Progenitor cell of endocrine pancreas (in vitro differentiated cells): Measurements from ENCODE around the gene SPAG16. TPM values are rescaled to one million over a fixed set of nuclear protein-coding genes. Genes with fewer than 3 reads are reported as not detected.
"Not testable (repeated sequence)": the region's sequence is repeated elsewhere in the genome, so short reads cannot be mapped to it uniquely, and the experiment has no call there.

Experiments used
- DNase-seq: peaks from one replicate; pipeline ENCODE4 v3.0.0; 2021; ENCODE audit warnings: low spot score; ENCODE audit not compliant: unreplicated experiment
- H3K27ac Mint-ChIP-seq: 2 replicates; pipeline ENCODE4 v1.8.0; 2021; ENCODE audit warnings: mild to moderate bottlenecking, moderate library complexity, mixed read lengths
- H3K27me3 Mint-ChIP-seq: 2 replicates; pipeline ENCODE4 v1.8.0; 2021; ENCODE audit warnings: mixed read lengths
- H3K36me3 Mint-ChIP-seq: 2 replicates; pipeline ENCODE4 v1.8.0; 2022; ENCODE audit warnings: mixed read lengths; ENCODE audit not compliant: insufficient read depth
- H3K4me1 Mint-ChIP-seq: 2 replicates; pipeline ENCODE4 v1.8.0; 2021; ENCODE audit warnings: low read depth, mixed read lengths
- H3K4me3 Mint-ChIP-seq: 2 replicates; pipeline ENCODE4 v1.8.0; 2021; ENCODE audit warnings: low read depth, mild to moderate bottlenecking, moderate library complexity, mixed read lengths
- H3K9me3 Mint-ChIP-seq: 2 replicates; pipeline ENCODE4 v1.8.0; 2021; ENCODE audit warnings: low read depth, mixed read lengths
- CTCF ChIP-seq: fragments of 200-600 bp; sonication (generic); IDR thresholded peaks from one replicate; pipeline ENCODE4 v1.5.0; 2021; ENCODE audit warnings: antibody characterized with exemption, mild to moderate bottlenecking; ENCODE audit not compliant: unreplicated experiment
- total RNA-seq: library from RNA; stranded (reverse); gene quantifications from 2 replicates; pipeline ENCODE4 v1.2.1, GENCODE V29; 2021

SPAG16 gene
- total RNA-seq, 1 donor from 2014 or later, result 52.8 TPM

GRCh38 chr2:213696442-213696841 is 412.2 kb downstream of the SPAG16 start:
- no peaks in the 10 kb centered on the region for H3K36me3 Mint-ChIP-seq
- H3K4me3 Mint-ChIP-seq, result no peak overlapping the region
- no peak for TF ChIP-seq CTCF
- H3K27me3 Mint-ChIP-seq, result no peaks in the 10 kb centered on the region
- no peaks in the 10 kb centered on the region for H3K9me3 Mint-ChIP-seq
- no peak overlapping the region for H3K27ac Mint-ChIP-seq
- peaks cover 2% of the 10 kb centered on the region for H3K4me1 Mint-ChIP-seq
- DNase-seq, result no peak

- H3K36me3 Mint-ChIP-seq, H3K27me3 Mint-ChIP-seq, H3K27ac Mint-ChIP-seq: not testable (repeated sequence)
These were observed 417.1 kb downstream of the SPAG16 start for GRCh38 chr2:213701365-213701764.

GRCh38 chr2:213703406-213704098 is 419.3 kb downstream of the SPAG16 start:
- no peak for TF ChIP-seq CTCF
- Mint-ChIP-seq H3K27me3 (no peaks in the 10 kb centered on the region), H3K4me3 (no peak overlapping the region), H3K4me1 (peaks cover 2% of the 10 kb centered on the region), H3K36me3 (no peaks in the 10 kb centered on the region), H3K9me3 (no peaks in the 10 kb centered on the region), H3K27ac (no peak overlapping the region)
- no peak for DNase-seq

More at GRCh38 chr2:213701365-213701764, 417.1 kb downstream of the SPAG16 start:
- H3K9me3 Mint-ChIP-seq, DNase-seq, H3K4me3 Mint-ChIP-seq, H3K4me1 Mint-ChIP-seq: not testable (repeated sequence)

- H3K36me3 Mint-ChIP-seq, result no peaks in the 10 kb centered on the region
These were observed 425.9 kb downstream of the SPAG16 start for GRCh38 chr2:213710164-213710563.

GRCh38 chr2:213718411-213718810 is 434.1 kb downstream of the SPAG16 start:
- not testable (repeated sequence) for H3K4me1 Mint-ChIP-seq, H3K27me3 Mint-ChIP-seq, H3K27ac Mint-ChIP-seq, DNase-seq, H3K4me3 Mint-ChIP-seq, H3K36me3 Mint-ChIP-seq, H3K9me3 Mint-ChIP-seq

More at GRCh38 chr2:213710164-213710563, 425.9 kb downstream of the SPAG16 start:
- Mint-ChIP-seq H3K27me3 (no peaks in the 10 kb centered on the region), H3K27ac (no peak overlapping the region), H3K9me3 (no peaks in the 10 kb centered on the region), H3K4me3 (no peak overlapping the region), H3K4me1 (no peaks in the 10 kb centered on the region)
- no peak for TF ChIP-seq CTCF
- no peak for DNase-seq

GRCh38 chr2:213722565-213722964 is 438.3 kb downstream of the SPAG16 start:
- Mint-ChIP-seq H3K4me1 (no peaks in the 10 kb centered on the region), H3K27me3 (no peaks in the 10 kb centered on the region), H3K9me3 (peaks cover 12% of the 10 kb centered on the region), H3K4me3 (no peak overlapping the region), H3K36me3 (peaks cover 2% of the 10 kb centered on the region), H3K27ac (no peak overlapping the region)
- DNase-seq, result no peak
- TF ChIP-seq CTCF, result no peak
